Measurements from ENCODE around the gene CSTA.

CSTA gene, protein sequence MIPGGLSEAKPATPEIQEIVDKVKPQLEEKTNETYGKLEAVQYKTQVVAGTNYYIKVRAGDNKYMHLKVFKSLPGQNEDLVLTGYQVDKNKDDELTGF

GRCh38 chr3:122324871-122325323, at the start of gene CSTA:
Gene CSTA (plus strand): TSS chr3:122325248. CDS start chr3:122325293, 45 bp downstream.
- no peak for DNase-seq

GRCh38 chr3:122281891-122282290, 43.2 kb upstream of the CSTA start:
- DNase-seq = no peak

DNA sequence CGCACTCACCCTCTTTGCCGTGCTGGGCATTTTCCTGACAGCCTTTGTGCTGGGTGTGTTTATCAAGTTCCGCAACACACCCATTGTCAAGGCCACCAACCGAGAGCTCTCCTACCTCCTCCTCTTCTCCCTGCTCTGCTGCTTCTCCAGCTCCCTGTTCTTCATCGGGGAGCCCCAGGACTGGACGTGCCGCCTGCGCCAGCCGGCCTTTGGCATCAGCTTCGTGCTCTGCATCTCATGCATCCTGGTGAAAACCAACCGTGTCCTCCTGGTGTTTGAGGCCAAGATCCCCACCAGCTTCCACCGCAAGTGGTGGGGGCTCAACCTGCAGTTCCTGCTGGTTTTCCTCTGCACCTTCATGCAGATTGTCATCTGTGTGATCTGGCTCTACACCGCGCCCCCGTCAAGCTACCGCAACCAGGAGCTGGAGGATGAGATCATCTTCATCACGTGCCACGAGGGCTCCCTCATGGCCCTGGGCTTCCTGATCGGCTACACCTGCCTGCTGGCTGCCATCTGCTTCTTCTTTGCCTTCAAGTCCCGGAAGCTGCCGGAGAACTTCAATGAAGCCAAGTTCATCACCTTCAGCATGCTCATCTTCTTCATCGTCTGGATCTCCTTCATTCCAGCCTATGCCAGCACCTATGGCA, 41.1 kb upstream of the CSTA start:
- DNase-seq = no peak

GRCh38 chr3:122284486-122284885, 40.6 kb upstream of the CSTA start:
- DNase-seq = no peak

DNA sequence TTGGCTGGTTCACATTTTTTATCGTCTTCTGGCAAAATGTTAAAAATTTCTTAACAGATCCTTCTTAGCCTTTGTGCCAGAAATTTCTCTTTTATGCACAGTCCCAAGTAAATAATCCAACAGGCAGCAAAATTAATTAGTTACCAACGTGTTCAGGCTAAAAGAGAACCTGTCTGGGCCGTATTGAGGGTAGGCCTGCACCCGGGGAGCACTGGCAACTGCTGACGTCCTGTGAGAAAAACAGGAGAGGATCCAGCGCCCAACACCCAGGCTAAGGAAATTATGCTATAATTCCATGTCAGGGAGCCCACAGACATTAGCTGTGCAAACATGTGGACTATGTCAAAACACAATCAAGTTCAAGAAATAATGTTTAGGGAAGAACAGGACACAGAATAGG, 30.7 kb upstream of the CSTA start:
- no peak for DNase-seq

GRCh38 chr3:122295266-122296062, 29.6 kb upstream of the CSTA start:
- DNase-seq = no peak

DNA sequence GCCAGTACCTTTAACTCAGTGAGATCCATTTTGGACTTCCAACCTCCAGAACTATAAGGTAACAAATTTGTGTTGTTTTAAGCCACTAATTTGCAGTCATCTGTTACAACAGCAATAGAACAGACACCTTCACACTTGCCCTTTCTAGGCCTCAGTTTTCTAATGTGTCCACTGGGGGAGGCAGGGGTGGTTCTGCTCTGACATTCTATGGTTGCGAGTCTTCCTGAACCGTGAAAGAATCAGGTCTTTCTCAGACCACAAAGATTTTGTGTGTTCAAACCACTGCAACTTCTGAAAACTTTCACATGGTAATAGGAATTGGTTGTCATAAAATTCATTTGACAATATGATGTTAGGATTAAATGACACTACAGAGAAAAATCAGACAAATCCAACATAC, 26.8 kb upstream of the CSTA start:
- no peak for DNase-seq

DNA sequence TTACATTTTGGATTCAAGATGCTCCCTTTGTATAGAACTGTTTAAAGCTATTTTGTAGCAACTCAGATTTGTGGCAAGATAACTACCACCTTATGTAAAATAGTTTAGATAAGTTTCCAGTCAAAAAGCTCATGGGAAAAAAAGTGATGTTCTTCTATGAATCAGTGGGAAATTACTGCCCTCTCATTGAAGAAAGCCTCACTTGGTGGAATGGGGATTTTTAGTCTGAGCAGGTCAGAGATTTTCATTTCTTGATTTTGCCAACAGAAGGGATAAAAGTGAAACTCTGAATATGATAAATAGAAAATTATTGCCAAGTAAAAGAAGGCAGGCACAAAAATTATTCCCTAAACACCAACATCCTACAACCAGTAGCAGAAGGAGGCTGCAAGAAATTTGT, 25.8 kb upstream of the CSTA start:
- no peak for DNase-seq

DNA sequence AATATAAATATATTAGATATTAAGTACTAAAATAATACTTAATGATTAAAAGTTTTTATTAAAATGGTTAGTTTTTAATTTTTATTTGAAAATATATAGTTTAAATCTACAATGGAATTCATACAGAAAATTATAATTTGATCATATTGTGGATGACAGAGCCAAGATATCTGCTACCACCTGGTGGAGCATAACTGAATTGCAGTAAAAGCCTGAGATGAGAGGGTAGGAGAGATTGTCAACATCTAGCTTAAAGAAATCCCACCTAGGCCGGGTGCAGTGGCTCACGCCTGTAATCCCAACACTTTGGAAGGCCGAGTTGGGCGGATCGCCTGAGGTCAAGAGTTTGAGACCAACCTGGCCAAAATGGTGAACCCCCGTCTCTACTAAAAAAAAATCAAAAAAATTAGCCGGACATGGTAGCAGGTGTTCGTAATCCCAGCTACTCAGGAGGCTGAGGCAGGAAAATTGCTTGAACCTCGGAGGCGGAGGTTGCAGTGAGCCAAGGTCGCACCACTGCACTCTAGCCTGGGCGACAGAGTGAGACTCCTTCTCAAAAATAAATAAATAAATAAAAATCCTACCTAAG, 25.1 kb upstream of the CSTA start:
- no peak for DNase-seq

GRCh38 chr3:122301063-122301462, 24.0 kb upstream of the CSTA start:
- no peak for DNase-seq

GRCh38 chr3:122305818-122306621, 19.0 kb upstream of the CSTA start:
- no peak for DNase-seq

GRCh38 chr3:122306622-122306953, 18.5 kb upstream of the CSTA start:
- no peak for DNase-seq

GRCh38 chr3:122307094-122307687, 17.9 kb upstream of the CSTA start:
- no peak for DNase-seq

DNA sequence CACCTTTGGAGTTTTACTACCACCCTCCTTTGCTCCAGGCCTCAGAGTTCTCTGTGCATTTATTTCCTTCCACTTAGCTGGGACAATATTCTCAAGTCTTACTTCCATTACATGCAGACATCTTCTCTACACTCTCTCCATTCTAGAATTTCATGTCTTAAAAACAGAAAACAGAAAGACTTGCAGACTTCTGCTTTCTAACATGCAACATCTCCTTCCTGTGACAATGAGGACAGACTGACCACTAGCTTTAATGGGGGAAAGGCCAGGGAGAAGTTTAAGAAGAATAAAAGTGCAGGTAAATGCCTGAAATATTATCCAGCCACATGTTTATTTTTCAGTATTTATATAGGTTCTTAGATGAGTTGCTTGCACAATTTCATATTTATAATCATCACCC, 17.1 kb upstream of the CSTA start:
- no peak for DNase-seq

DNA sequence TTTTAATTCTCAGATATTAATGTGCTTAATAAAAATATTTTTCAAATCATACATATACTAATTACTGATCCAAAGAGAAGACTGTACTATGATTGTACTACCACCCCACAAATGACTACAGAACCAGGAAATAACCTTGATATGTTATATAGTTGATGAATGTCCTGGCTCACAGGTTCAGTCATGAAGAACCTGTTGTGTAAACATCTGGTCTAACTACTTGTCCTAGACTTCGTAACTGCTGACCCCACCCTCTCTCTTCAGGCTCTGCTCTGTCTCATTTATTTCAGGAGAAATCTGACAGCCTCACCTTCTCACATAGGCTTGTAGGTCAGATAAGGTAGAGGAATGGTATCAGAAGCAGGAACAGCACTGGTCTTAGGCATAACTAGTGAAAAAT, 14.7 kb upstream of the CSTA start:
- no peak for DNase-seq

DNA sequence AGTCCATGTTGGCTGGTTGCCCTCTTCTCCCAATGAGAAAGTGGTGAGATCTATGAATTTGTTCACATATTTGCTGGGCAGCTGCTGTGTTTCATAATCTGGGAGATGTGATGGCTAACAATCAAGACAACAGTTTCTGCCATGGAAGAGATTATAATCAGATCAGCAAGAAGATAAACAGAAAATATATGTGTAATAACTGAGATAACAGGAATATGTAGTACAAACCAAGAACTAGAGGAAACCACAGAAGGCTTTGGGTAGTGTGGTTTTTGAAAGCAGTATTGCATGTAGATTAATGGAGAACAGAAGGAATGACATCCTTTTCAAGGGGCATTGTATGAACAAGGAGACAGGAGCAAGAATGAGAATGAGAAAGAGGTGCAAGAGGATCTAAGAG, 12.2 kb upstream of the CSTA start:
- no peak for DNase-seq

GRCh38 chr3:122313281-122313680, 11.8 kb upstream of the CSTA start:
- DNase-seq = no peak

- DNase-seq = no peak
Observed at GRCh38 chr3:122314228-122314876, 10.7 kb upstream of the CSTA start.

DNA sequence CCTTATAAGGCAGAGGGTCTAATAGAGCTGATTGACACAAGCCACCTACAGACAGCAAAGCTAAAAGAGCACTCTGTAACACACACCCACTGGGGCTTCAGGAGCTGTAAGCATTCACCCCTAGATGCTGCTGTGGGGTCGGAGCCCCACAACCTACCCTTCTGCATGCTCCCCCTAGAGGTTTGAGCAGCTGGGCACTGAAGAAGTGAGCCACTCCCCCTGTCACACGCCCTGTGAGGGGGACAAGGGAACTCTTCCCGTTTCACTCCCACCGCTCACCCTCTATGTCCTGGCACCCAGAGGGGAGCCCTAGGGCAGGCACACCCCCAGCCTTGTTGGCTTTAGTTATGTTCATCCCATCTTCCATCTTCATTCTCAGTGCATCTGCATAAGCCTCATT, 9.4 kb upstream of the CSTA start:
- no peak for DNase-seq

- DNase-seq = no peak
Observed at GRCh38 chr3:122316368-122316767, 8.7 kb upstream of the CSTA start.

- no peak for DNase-seq
Observed at GRCh38 chr3:122318620-122319019, 6.4 kb upstream of the CSTA start.

Data from stimulated activated CD4-positive, alpha-beta T cell treated with anti-CD3 and anti-CD28 coated beads, Interleukin-4, amount 100 ng/mL, for 1 hour (primary cell).